Osteocyte (in vitro differentiated cells): ENCODE data around the gene SSH3. TPM values are rescaled to one million over a fixed set of nuclear protein-coding genes. Genes with fewer than 3 reads are reported as not detected.

Experiments used
- DNase-seq: peaks from one replicate; pipeline ENCODE4 v3.0.0; 2021; ENCODE audit warnings: mixed read lengths; ENCODE audit not compliant: unreplicated experiment; ENCODE audit errors: extremely low spot score
- H3K27ac Mint-ChIP-seq: one replicate; pipeline ENCODE4 v1.8.0; 2021; ENCODE audit warnings: mild to moderate bottlenecking, mixed read lengths; ENCODE audit not compliant: unreplicated experiment
- H3K27me3 Mint-ChIP-seq: one replicate; pipeline ENCODE4 v1.8.0; 2021; ENCODE audit warnings: mixed read lengths; ENCODE audit not compliant: unreplicated experiment
- H3K36me3 Mint-ChIP-seq: one replicate; pipeline ENCODE4 v1.8.0; 2021; ENCODE audit warnings: mixed read lengths; ENCODE audit not compliant: unreplicated experiment
- H3K4me1 Mint-ChIP-seq: one replicate; pipeline ENCODE4 v1.8.0; 2021; ENCODE audit warnings: mixed read lengths; ENCODE audit not compliant: unreplicated experiment
- H3K4me3 Mint-ChIP-seq: one replicate; pipeline ENCODE4 v1.8.0; 2021; ENCODE audit warnings: mild to moderate bottlenecking, moderate library complexity, mixed read lengths; ENCODE audit not compliant: unreplicated experiment
- H3K9me3 Mint-ChIP-seq: one replicate; pipeline ENCODE4 v1.8.0; 2021; ENCODE audit warnings: mixed read lengths; ENCODE audit not compliant: unreplicated experiment
- CTCF ChIP-seq: fragments of 200-600 bp; sonication (generic); IDR thresholded peaks from 2 replicates; pipeline ENCODE4 v1.5.0; 2021; ENCODE audit warnings: antibody characterized with exemption, mild to moderate bottlenecking, moderate library complexity
- total RNA-seq: library from RNA; stranded (reverse); gene quantifications from 2 replicates; pipeline ENCODE4 v1.2.1, GENCODE V29; 2021

The SSH3 gene
- total RNA-seq, 1 donor from 2014 or later: 28.6 TPM

- Mint-ChIP-seq H3K9me3 (no peaks in the 10 kb centered on the region), H3K27me3 (no peaks in the 10 kb centered on the region), H3K36me3 (no peaks in the 10 kb centered on the region), H3K4me1 (peaks cover 63% of the 10 kb centered on the region), H3K4me3 (peak overlapping the region; percentile 7), H3K27ac (peak overlapping the region; percentile 99)
- no peak for TF ChIP-seq CTCF
- DNase-seq: no peak
These were observed 53.1 kb downstream of the SSH3 start for GRCh38 chr11:67356387-67356863.

GRCh38 chr11:67356864-67357561 is 53.7 kb downstream of the SSH3 start:
- Mint-ChIP-seq H3K9me3 (no peaks in the 10 kb centered on the region), H3K27ac (peak overlapping the region; percentile 96), H3K4me3 (peak overlapping the region; percentile 7), H3K4me1 (peaks cover 59% of the 10 kb centered on the region), H3K27me3 (no peaks in the 10 kb centered on the region), H3K36me3 (no peaks in the 10 kb centered on the region)
- no peak for DNase-seq
- peak; percentile 94 for TF ChIP-seq CTCF

- Mint-ChIP-seq H3K27ac (peak overlapping the region; percentile 96), H3K36me3 (no peaks in the 10 kb centered on the region)
- no peak for DNase-seq
These were observed 54.7 kb downstream of the SSH3 start for GRCh38 chr11:67357831-67358670.

More at GRCh38 chr11:67357831-67358670, 54.7 kb downstream of the SSH3 start:
- no peaks in the 10 kb centered on the region for H3K9me3 Mint-ChIP-seq
- H3K27me3 Mint-ChIP-seq: no peaks in the 10 kb centered on the region
- H3K4me3 Mint-ChIP-seq: no peak overlapping the region
- H3K4me1 Mint-ChIP-seq: peaks cover 52% of the 10 kb centered on the region
- TF ChIP-seq CTCF: no peak

Other genes with a start within 250 kb of the SSH3 start
- gene RHOD, start 246.7 kb upstream of the SSH3 start, total RNA-seq: 9.3 and 9.4 TPM in 2 replicates
- 62.9 and 64.8 TPM in 2 replicates for gene KDM2A, start 184.3 kb upstream of the SSH3 start, total RNA-seq
- gene GRK2, start 37.1 kb upstream of the SSH3 start, total RNA-seq: 41.5 and 45.0 TPM in 2 replicates
- 54.3 and 56.2 TPM in 2 replicates for gene ANKRD13D, start 14.2 kb upstream of the SSH3 start, total RNA-seq
- gene POLD4, start 50.0 kb downstream of the SSH3 start, total RNA-seq: 53.2 and 64.0 TPM in 2 replicates
- gene CLCF1, start 70.1 kb downstream of the SSH3 start, total RNA-seq: 7.2 and 7.8 TPM in 2 replicates
- 18.5 TPM in 2 replicates for gene RAD9A, start 88.5 kb downstream of the SSH3 start, total RNA-seq
- 132 and 140 TPM in 2 replicates for gene PPP1CA, start 98.3 kb downstream of the SSH3 start, total RNA-seq
- gene TBC1D10C, start 100.6 kb downstream of the SSH3 start, total RNA-seq: not detected in 2 replicates
- 0.24 and 0.27 TPM in 2 replicates for gene CARNS1, start 112.1 kb downstream of the SSH3 start, total RNA-seq
- 42.7 and 49.5 TPM in 2 replicates for gene RPS6KB2, start 125.0 kb downstream of the SSH3 start, total RNA-seq
- 0.89 and 1.2 TPM in 2 replicates for gene PTPRCAP, start 134.2 kb downstream of the SSH3 start, total RNA-seq
- 114 and 116 TPM in 2 replicates for gene CORO1B, start 139.9 kb downstream of the SSH3 start, total RNA-seq
- gene GPR152, start 149.2 kb downstream of the SSH3 start, total RNA-seq: not detected in 2 replicates
- 0.35 TPM in 1 of 2 replicates, not detected in the other for gene CABP4, start 151.8 kb downstream of the SSH3 start, total RNA-seq
- gene TMEM134, start 165.7 kb downstream of the SSH3 start, total RNA-seq: 51.4 and 54.5 TPM in 2 replicates
- 76.5 and 79.9 TPM in 2 replicates for gene AIP, start 179.5 kb downstream of the SSH3 start, total RNA-seq
- 46.7 and 46.9 TPM in 2 replicates for gene PITPNM1, start 201.8 kb downstream of the SSH3 start, total RNA-seq
- 32.2 and 37.4 TPM in 2 replicates for gene CDK2AP2, start 204.6 kb downstream of the SSH3 start, total RNA-seq
- not detected in 2 replicates for gene CABP2, start 219.9 kb downstream of the SSH3 start, total RNA-seq